Measurements from ENCODE around the gene TMEM145.

DNA sequence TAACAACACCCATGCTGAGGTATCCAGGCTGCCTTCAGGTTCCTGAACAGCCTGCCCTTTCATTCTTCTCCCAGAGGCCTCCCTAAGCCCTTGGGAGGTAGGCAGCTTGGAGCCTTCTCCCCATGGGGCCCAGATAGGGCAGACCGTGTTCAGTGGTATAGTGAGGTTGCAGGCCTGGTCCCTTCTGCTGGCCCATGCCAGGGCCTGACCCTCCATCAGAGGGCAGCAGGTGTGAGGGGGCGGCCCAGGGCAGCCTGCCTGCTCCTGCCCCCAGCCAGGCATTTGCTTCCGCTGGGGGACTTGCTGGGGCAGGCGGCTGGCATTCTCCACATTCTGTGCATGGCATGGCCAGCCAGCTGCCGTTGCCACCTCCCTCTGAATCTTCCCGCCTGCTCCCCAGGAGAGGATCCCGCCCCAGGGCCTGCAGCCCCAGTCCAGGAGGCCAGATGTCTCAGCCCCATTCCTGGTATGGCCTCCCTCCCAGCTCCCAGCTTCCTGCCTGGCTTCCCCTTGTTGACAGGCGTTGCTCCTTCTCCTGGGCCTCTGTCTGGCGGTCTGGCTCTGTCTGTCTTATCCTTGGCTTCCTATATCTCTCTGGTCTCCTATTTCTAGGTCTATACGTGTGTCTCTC is 35.2 kb upstream of the TMEM145 start:
- TF ChIP-seq POLR2A (IDR thresholded peaks at IDR 0.05) (no peak), POLR2AphosphoS5 (IDR thresholded peaks at IDR 0.05) (no peak), EP300 (IDR thresholded peaks at IDR 0.05) (no peak)
- TF ChIP-seq, protein P1, sequence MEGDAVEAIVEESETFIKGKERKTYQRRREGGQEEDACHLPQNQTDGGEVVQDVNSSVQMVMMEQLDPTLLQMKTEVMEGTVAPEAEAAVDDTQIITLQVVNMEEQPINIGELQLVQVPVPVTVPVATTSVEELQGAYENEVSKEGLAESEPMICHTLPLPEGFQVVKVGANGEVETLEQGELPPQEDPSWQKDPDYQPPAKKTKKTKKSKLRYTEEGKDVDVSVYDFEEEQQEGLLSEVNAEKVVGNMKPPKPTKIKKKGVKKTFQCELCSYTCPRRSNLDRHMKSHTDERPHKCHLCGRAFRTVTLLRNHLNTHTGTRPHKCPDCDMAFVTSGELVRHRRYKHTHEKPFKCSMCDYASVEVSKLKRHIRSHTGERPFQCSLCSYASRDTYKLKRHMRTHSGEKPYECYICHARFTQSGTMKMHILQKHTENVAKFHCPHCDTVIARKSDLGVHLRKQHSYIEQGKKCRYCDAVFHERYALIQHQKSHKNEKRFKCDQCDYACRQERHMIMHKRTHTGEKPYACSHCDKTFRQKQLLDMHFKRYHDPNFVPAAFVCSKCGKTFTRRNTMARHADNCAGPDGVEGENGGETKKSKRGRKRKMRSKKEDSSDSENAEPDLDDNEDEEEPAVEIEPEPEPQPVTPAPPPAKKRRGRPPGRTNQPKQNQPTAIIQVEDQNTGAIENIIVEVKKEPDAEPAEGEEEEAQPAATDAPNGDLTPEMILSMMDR (IDR thresholded peaks at IDR 0.05): no peak

Data from upper lobe of left lung (tissue), 4 donors.